Measurements from ENCODE around the gene ZBTB18.

Gene ZBTB18

DNA sequence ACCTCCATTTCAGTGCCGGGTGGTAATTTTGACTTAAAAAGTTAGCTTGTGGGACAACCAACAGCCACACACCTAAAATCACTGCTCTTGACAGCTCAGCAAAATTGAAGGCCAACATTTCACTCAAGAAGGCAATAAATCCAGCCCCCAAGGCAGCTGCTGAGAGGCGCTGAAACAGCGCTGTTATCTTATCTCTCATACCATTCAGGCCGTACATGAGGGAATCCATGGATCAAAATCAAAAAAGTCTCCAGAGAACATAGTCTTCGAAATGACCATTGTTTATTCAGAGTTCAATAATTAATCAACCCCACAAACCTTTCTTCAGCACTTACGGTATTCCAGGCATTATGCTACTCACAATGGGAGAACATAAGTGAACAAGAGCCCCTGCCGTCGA lies 38.5 kb downstream of the ZBTB18 start:
- no peak for DNase-seq (ENCODE audit: low read depth)

GRCh38 chr1:244090645-244091044 lies 39.6 kb downstream of the ZBTB18 start:
- DNase-seq (ENCODE audit: low read depth), result no peak

- no peak for DNase-seq (ENCODE audit: low read depth)
Observed at GRCh38 chr1:244092293-244092963, 41.3 kb downstream of the ZBTB18 start.

GRCh38 chr1:244092964-244093638 lies 42.0 kb downstream of the ZBTB18 start:
- no peak for DNase-seq (ENCODE audit: low read depth)

GRCh38 chr1:244094880-244095528 lies 43.9 kb downstream of the ZBTB18 start:
- DNase-seq (ENCODE audit: low read depth), result no peak

GRCh38 chr1:244095529-244095911 lies 44.4 kb downstream of the ZBTB18 start:
- no peak for DNase-seq (ENCODE audit: low read depth)

- DNase-seq (ENCODE audit: low read depth), result no peak
Observed at GRCh38 chr1:244096066-244096610, 45.1 kb downstream of the ZBTB18 start.

GRCh38 chr1:244096691-244097090 lies 45.6 kb downstream of the ZBTB18 start:
- DNase-seq (ENCODE audit: low read depth), result no peak

DNA sequence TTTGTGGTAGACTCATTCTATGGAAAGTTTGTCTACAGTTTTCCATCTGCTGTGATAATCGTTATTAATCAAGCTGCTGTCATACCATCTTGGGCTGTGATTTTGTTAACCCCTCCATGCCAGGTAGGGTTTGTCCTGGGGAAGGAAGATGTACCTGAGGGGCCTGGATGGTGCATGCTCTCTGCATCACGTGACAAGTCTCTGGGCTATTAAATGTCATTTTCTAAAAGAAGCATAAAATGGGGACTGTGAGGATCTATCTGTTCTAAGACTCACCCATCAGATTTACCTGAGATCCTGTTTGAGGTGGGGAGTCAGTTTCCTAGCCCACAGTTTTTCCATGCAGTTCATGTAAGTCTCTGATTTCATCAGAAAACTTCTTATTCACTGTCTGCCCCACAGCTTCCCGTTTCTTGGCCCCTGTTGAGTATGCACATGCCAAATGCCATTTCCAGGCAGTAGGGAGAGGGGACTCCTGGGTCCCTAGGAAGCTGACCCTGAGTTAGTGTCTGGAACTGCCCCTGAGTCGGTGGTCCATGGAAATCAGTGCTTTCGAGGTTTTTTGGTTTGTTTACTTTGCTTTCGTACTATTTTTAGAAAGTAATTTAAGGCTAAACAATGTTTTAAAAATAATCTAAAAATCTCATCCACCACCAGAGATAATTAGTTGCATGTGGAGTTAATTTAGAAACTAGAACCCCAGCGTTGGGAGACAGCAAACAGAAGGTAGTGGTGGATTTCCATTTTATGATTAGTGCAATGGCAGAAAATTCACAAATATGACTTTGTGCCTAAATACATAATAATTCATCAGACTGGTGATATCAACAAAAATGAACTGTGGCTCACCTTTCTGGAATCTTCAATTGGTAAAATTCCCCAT lies 46.7 kb downstream of the ZBTB18 start:
- DNase-seq (ENCODE audit: low read depth), result no peak

GRCh38 chr1:244099258-244099930 lies 48.3 kb downstream of the ZBTB18 start:
- no peak for DNase-seq (ENCODE audit: low read depth)

DNA sequence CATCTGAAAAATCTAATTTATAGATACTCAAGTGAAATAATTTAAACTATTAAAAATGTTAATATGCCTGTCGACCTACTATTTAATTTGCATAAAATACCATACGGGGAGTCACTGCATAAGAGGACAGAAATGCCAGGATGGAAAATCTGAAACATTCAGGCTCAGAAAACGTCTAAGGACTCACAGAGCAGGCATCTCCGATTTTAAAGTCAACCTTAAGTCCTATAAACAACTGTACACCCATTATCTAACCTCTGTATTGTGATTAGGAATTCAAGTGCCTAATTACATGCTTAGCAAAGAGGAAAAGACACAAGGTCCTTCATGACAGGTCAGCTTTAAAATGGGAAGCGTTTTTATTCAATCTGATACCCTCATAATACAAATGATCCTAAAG lies 49.2 kb downstream of the ZBTB18 start:
- no peak for DNase-seq (ENCODE audit: low read depth)

DNA sequence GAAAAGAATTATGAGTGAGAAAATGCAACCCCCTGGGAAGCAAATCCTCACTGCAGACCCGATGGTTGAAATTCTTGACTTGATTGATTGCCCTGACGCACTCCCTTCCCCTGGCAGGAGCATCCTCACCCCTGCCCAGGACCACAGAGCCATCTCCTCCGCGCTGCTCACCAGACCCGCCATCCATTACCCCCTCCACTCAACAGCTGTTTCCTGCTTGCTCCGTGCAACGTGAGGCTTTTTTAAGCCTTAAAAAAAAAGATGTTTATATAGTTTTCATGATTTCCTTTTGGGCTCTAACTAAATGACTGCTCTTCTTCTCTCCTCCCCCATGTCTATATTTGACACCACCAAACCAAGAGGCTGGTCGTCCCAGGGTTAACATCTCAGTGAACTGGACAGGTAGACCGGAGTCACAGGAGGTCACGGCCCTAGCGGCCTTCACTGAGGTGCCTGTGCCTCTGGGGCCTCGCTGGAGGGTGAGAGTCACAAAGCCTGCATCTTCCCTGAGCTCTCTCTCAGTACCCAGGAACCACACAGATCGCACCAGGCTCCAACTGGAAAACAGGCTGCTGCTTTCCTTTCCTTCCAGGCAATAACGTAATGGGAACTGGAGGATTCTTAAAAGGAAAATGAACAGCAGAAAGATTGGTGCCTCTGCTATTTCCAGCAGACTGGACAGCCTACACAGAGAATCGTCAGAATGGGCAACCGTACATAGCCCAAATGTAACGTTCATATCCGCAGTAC lies 49.8 kb downstream of the ZBTB18 start:
- DNase-seq (ENCODE audit: low read depth), result no peak

DNA sequence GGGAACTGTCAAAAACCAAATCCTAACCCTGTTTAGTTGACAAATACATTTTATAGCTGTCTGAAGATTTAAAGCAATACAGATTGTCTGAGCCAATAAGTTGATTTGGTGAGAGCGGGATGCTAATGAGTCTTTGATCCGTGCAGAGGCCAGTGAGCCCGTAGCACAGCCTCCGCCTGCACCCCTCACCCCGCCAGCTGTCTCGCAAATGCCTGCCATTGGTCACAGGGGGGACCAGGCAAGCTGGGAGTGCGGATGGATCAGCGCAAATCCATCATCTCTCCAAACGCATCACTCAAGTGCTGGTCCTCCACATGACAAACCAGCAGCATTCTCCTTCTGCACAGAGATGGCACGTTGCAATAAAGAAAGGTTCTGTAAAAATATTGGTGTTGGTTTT lies 51.0 kb downstream of the ZBTB18 start:
- DNase-seq (ENCODE audit: low read depth), result no peak

GRCh38 chr1:244102468-244102867 lies 51.4 kb downstream of the ZBTB18 start:
- no peak for DNase-seq (ENCODE audit: low read depth)

DNA sequence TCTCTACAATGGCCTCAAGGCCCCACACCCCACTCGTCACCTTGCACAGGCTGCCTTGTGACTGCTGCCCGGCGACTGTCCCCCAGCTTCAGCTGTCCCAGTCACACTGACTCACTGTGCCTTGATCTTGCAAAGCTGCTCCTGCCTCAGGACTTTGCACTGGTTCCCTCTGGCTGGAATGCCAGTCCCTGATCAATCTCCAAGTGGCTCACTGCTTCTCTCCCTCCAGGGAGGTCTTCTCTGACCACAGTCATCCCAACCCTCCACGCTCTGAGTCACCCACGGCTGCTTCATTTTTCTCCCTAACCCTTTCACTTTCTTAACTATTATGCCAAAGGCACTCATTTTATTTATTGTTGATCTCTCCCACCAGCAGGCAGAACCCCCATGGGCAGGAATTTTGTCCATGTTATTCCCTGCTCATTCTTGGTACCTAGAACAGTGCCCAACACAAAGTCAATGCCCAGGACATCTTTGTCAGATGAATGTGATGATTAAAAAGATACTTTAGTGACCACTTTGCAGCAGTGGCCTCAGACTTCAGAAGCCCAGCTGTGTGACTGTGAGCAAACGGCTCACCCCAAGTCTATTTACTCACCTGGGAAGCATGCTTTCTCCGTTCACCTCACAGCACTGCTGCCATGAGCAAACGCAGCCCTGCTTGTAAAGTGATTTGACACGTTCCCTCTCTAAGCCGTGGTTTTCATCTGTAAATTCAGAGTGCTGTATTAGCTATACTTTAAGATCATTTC lies 53.4 kb downstream of the ZBTB18 start:
- DNase-seq (ENCODE audit: low read depth), result no peak

DNA sequence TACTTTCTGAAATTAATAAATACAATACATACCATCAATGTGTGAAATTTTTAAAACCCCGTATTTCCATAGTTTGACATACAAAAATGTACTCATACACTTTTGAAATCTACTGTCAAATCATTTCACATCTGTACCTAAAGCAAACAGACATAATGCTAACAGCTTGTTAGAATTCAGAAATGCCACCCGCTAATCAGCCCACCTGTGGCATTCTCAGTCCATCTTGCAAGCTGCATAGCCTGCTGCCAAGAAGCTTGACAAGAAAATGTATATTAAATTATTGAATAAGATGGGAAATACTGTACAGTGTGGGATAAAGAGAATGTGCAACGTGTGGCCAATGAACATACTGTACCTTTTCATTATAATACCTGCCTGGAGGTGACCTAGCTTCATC lies 55.1 kb downstream of the ZBTB18 start:
- DNase-seq (ENCODE audit: low read depth), result no peak

Measured in CMK (cell line).